ENCODE results near the gene WDR64.

WDR64 gene

GRCh38 chr1:241631674-241632073 is 20.4 kb upstream of the WDR64 start:
- no peak for DNase-seq (ENCODE audit: low read depth in 2 of 2)

- DNase-seq (ENCODE audit: low read depth in 2 of 2): no peak
Measured at GRCh38 chr1:241632987-241633386, 19.1 kb upstream of the WDR64 start.

- DNase-seq (ENCODE audit: low read depth in 2 of 2): no peak
Measured at GRCh38 chr1:241635556-241636152, 16.4 kb upstream of the WDR64 start.

- no peak for DNase-seq (ENCODE audit: low read depth in 2 of 2)
Measured at GRCh38 chr1:241636291-241636690, 15.8 kb upstream of the WDR64 start.

GRCh38 chr1:241637046-241637590 is 15.0 kb upstream of the WDR64 start:
- DNase-seq (ENCODE audit: low read depth in 2 of 2): no peak

- DNase-seq (ENCODE audit: low read depth in 2 of 2): no peak
Measured at GRCh38 chr1:241637604-241638003, 14.5 kb upstream of the WDR64 start.

- no peak for DNase-seq (ENCODE audit: low read depth in 2 of 2)
Measured at GRCh38 chr1:241638099-241638682, 13.9 kb upstream of the WDR64 start.

GRCh38 chr1:241638909-241639622 is 13.0 kb upstream of the WDR64 start:
- DNase-seq (ENCODE audit: low read depth in 2 of 2): no peak

- DNase-seq (ENCODE audit: low read depth in 2 of 2): peak in 1 of 2 donors; percentile 2
Measured at GRCh38 chr1:241639623-241640148, 12.4 kb upstream of the WDR64 start.

- peak; percentile 82 to 84 for DNase-seq (ENCODE audit: low read depth in 2 of 2)
Measured at GRCh38 chr1:241640149-241640866, 11.8 kb upstream of the WDR64 start, which contains the start of the genes CHML and OPN3. TSS of gene CHML (minus strand) at chr1:241640369. CDS start at chr1:241635766, 4,603 bp downstream. TSS of gene OPN3 (minus strand) at chr1:241640369. CDS start at chr1:241640254, 115 bp downstream.

GRCh38 chr1:241640867-241641622 is 11.0 kb upstream of the WDR64 start:
- DNase-seq (ENCODE audit: low read depth in 2 of 2): no peak

- no peak for DNase-seq (ENCODE audit: low read depth in 2 of 2)
Measured at GRCh38 chr1:241641773-241642592, 10.1 kb upstream of the WDR64 start.

- no peak for DNase-seq (ENCODE audit: low read depth in 2 of 2)
Measured at GRCh38 chr1:241642593-241642944, 9.5 kb upstream of the WDR64 start.

GRCh38 chr1:241644259-241644658 is 7.8 kb upstream of the WDR64 start:
- DNase-seq (ENCODE audit: low read depth in 2 of 2): no peak

- DNase-seq (ENCODE audit: low read depth in 2 of 2): no peak
Measured at GRCh38 chr1:241645199-241645598, 6.9 kb upstream of the WDR64 start.

- DNase-seq (ENCODE audit: low read depth in 2 of 2): no peak
Measured at GRCh38 chr1:241646201-241646600, 5.9 kb upstream of the WDR64 start.

- DNase-seq (ENCODE audit: low read depth in 2 of 2): no peak
Measured at GRCh38 chr1:241647658-241648057, 4.4 kb upstream of the WDR64 start.

- DNase-seq (ENCODE audit: low read depth in 2 of 2): no peak
Measured at GRCh38 chr1:241648159-241648558, 3.9 kb upstream of the WDR64 start.

- no peak for DNase-seq (ENCODE audit: low read depth in 2 of 2)
Measured at GRCh38 chr1:241654019-241654418, 1.9 kb downstream of the WDR64 start.

GRCh38 chr1:241654641-241655040 is 2.6 kb downstream of the WDR64 start:
- DNase-seq (ENCODE audit: low read depth in 2 of 2): no peak
